Ovary (tissue), 3 donors: ENCODE measurements around the gene PDK4.

Source experiments
- EP300 ChIP-seq: sonication (generic); formaldehyde crosslinking; IDR thresholded peaks from one replicate; pipeline ENCODE4 v1.6.1; 2017; ENCODE audit warnings: antibody characterized with exemption
- POLR2A ChIP-seq: fragments of 450-650 bp; IDR thresholded peaks from one replicate; pipeline ENCODE4 v1.6.1; 2017; ENCODE audit warnings: antibody characterized with exemption, mild to moderate bottlenecking, moderate library complexity
- TF ChIP-seq, protein P1 (sequence below), 3 donors: fragments of 450-650 bp in 2 of 3; fragments of 200-600 bp in 1 of 3; IDR thresholded peaks; one replicate each; pipeline versions ENCODE4 v1.5.1 to v1.8.0; 2016 to 2022; ENCODE audit warnings: antibody characterized with exemption in 3 of 3, mild to moderate bottlenecking in 1 of 3
- donor health status: DM: no; HTN: no; CAD: no.

- TF ChIP-seq, protein P1, sequence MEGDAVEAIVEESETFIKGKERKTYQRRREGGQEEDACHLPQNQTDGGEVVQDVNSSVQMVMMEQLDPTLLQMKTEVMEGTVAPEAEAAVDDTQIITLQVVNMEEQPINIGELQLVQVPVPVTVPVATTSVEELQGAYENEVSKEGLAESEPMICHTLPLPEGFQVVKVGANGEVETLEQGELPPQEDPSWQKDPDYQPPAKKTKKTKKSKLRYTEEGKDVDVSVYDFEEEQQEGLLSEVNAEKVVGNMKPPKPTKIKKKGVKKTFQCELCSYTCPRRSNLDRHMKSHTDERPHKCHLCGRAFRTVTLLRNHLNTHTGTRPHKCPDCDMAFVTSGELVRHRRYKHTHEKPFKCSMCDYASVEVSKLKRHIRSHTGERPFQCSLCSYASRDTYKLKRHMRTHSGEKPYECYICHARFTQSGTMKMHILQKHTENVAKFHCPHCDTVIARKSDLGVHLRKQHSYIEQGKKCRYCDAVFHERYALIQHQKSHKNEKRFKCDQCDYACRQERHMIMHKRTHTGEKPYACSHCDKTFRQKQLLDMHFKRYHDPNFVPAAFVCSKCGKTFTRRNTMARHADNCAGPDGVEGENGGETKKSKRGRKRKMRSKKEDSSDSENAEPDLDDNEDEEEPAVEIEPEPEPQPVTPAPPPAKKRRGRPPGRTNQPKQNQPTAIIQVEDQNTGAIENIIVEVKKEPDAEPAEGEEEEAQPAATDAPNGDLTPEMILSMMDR (IDR thresholded peaks at IDR 0.05), result no peak
- TF ChIP-seq POLR2A (no peak), EP300 (no peak)
Measured at GRCh38 chr7:95622859-95623258, 26.5 kb upstream of the PDK4 start.
